DMS 273 (cell line): ENCODE results near the gene HES1.
"Not testable (repeated sequence)": the region's sequence is repeated elsewhere in the genome, so short reads cannot be mapped to it uniquely, and the experiment has no call there.

ENCODE experiments used
- DNase-seq: peaks from one replicate; lab custom pipeline; 2025; ENCODE audit not compliant: unreplicated experiment; lab: John Stamatoyannopoulos, UW

HES1 gene, protein sequence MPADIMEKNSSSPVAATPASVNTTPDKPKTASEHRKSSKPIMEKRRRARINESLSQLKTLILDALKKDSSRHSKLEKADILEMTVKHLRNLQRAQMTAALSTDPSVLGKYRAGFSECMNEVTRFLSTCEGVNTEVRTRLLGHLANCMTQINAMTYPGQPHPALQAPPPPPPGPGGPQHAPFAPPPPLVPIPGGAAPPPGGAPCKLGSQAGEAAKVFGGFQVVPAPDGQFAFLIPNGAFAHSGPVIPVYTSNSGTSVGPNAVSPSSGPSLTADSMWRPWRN

DNA sequence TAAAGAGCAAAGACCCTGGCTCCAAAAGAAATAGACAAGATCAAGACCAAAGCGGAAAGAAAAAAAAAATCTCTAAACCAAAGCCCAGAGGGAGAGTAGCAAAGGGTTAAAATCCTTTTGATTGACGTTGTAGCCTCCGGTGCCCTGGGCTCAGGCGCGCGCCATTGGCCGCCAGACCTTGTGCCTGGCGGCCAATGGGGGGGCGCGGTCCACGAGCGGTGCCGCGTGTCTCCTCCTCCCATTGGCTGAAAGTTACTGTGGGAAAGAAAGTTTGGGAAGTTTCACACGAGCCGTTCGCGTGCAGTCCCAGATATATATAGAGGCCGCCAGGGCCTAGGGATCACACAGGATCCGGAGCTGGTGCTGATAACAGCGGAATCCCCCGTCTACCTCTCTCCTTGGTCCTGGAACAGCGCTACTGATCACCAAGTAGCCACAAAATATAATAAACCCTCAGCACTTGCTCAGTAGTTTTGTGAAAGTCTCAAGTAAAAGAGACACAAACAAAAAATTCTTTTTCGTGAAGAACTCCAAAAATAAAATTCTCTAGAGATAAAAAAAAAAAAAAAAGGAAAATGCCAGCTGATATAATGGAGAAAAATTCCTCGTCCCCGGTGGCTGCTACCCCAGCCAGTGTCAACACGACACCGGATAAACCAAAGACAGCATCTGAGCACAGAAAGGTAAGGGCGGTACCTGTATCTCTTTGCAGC, at the start of gene HES1:
HES1 (plus strand) TSS at position 343 of the 713 bp plus-strand sequence; CDS start at position 576, 233 bp downstream.
- peak; percentile 99 for DNase-seq

DNA sequence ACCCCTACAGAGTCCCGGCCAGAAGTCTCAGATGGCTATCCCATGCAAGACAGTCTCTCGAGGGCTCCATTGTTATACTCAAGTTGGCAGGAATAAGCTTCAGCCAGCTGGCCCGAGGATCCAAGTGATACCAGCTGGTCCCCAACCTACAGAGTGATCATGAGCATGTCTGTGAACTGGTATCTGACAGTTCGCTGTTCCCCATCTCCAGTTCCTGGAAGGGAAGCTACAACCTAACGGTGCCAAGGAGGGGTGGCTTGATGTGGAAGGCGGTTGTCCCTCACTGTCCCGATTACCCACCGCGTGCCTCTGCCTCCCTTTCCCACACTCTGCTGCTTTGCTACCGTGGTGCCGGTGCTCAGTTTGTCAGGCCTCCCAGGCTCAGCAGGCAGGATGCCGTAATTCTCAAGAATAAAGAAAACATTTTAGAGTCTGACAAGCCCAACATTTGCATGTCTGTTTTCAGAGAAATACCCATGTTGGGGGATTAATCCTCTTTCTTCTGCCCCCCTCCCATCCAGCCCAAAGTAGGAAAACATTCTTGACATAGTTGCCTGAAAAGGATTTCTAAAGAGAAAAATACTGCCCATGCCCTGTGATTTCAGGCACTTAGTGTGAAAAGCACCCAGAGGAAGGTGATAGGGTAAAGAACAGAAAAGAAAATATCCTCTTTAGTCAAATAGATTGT, 49.4 kb upstream of the HES1 start:
- peak; percentile 64 for DNase-seq

DNA sequence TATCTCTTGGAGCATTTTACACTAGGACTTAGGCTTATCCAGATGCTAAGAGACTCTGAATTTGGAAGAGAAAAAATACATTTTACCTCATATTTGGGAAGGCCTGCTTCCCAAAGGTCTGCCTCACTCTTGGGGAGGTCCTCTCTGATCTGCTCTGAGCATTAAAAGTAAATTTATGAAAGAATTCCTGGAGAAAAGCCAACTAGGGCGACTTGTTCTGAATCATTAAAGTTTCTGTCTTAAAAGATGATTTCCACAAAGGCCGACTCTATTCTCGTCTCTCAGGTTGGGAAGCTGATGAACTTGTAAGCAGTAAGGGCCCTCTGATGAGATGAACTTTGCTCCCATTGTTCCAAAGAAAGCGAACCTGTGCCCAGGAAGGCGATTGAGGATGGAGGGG, 48.7 kb upstream of the HES1 start:
- DNase-seq = no peak

DNA sequence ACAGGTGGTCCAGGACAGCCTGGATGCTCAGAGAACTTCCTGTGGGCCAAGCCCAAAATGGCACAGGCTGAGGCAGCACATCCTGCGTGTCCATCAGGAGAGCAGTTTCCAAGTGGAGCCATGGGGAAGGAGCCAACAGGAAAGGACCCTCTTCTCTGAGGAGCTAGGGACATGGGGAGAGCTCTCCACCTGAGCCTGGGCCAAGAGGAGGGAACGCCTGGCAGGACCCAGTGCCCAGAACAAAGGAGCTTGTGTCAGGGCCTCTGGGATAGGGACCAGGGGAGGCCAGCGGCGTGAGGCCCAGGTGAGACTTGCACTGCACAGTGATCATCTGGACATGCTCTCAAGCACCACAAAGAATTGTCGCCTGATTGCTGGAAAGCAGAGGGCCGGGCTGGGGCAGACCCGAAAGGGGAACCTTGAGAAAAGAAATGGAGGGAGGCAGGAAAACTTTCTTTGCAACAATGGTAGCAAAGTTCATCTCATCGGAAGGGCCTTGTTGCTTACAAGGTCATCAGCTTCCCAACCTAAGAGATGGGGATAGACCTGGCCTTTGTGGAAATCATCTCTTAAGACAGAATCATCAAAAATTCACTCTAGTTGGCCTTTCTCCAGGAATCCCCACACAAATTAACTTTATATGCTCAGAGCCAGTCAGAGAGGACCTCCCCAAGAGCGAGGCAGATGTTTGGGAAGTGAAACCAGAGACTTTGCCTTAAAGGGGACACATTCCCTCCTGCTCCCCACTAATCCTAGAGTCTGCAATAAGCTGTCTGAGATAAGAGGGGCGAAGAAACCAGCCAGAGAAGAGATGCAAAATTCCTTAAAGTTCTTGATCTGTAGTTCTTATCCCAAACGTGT, 47.7 kb upstream of the HES1 start:
- DNase-seq = peak; percentile 63

DNA sequence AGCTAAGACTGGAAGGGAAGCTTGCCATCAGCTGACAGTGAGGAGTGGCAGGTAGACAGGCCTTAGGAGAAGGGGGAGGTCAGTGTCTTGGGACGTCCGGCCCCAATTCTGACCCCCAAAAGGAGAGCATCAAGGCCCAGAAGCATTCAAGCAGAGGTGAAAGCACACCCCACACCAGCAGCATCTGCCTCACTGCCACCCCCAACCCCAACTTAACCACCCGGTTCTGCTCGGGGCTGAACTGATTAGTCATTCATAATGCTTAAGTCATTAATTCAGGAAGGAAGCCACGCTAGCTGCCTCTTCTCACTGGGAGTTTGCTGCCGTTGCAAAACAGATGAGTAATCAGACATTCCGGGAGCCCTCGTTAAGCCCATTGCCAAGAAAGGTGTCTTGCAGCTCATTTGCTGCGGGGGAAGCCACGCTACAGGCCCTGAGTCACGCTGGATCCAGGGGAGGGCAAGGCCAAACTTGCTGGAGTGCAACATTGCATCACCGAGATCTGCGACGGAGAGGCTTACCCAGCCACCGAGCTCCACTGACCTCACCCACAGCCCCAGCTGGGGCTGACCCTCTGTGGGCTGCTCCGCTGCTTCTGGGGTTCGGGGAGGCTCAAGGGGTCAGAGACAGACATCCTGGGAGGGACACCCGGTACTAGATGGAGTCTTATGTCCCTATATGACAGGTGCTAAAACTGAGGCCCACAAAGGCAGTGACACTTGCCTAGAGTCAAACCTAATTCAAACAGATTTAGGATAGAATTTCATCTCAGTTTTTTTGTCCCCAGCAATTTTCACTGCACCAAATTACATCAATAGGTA, 46.4 kb upstream of the HES1 start:
- DNase-seq = peak; percentile 91

DNA sequence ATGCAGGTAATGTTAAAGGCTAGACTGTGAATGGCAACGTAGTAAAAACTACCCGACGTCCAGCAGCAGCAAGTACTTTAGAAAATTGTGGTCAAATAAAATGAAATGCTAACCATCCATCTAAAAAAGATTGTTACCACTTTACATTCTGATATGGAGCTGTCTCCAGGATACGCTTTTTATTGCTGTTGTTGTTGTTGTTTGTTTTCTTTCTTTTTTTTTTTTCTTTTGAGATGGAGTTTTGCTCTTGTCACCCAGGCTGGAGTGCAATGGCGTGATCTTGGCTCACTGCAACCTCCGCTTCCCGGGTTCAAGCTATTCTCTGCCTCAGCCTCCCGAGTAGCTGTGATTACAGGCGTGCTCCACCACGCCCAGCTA, 45.8 kb upstream of the HES1 start:
- not testable (repeated sequence) for DNase-seq

DNA sequence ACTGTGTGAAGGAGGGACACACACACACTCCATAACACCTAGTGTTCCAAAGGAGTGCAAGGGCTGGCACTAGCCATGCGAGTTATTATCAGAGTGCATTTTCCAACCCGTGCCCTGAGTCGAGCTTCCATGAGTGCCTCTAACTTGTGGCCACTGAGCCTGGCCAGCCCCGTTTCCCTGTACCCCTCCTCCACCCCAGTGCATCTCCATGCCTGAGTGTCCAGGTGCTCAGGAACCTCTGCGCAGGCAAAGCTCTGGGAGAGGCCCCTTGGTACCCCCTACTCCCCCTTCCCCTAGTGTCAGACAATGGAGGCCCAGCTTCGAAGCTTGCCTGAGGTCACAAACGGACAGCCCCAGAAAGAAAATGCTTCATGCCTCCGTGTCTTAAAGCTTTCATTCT, 45.2 kb upstream of the HES1 start:
- no peak for DNase-seq

DNA sequence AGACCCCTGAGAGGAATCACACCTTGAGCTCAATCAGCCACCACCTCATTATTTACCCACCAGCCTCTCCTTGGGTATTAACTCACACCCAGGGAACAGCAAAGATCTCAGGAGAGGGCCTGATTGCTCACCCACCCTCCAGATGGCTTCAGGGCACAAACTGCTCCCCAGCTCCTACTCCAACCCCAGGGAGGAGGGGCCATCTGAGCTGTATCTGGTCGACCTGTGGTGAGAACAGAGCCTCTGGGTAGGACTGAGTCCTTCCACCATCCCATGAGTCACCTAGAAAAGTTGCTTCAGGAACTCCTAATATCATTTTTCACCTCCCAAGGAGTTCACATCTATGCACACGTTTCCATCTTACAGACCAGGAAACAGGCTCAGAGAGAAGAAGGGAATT, 44.8 kb upstream of the HES1 start:
- DNase-seq = peak; percentile 51

DNA sequence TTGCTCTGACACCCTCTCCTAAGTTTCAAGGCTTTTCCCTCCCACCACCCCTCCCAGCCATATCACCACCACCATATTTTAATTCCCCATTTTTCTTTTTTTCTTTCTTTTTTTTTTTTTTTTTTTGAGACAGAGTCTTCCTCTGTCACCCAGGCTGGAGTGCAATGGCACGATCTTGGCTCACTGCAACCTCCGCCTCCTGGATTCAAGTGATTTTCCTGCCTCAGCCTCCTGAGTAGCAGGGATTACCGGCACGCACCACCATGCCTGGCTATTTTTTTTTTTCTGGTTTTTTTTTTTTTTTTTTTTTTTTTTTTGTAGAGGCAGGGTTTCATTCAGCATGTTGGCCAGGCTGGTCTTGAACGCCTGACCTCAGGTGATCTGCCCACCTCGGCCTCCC, 44.1 kb upstream of the HES1 start:
- DNase-seq = not testable (repeated sequence)

DNA sequence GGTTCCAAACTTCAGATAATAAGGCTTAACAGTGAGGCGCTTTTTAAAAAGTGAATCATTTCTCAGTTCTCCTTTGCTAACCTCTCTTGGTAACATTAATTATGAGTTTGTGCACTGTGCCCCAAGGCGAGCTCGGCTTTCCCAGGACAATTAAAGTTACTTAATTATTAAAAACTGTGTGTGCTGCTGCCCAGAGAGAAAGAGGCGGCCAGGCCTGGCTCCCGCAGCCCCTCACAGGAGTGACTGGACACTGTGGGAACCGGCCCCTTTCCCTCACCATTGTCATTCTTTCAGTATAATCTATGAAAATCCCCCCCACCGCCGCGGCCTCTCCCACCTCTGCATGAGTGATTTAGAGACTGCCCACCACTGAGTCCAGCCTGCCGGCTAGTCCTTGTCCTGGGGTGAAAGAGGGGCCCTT, 43.1 kb upstream of the HES1 start:
- DNase-seq = no peak

DNA sequence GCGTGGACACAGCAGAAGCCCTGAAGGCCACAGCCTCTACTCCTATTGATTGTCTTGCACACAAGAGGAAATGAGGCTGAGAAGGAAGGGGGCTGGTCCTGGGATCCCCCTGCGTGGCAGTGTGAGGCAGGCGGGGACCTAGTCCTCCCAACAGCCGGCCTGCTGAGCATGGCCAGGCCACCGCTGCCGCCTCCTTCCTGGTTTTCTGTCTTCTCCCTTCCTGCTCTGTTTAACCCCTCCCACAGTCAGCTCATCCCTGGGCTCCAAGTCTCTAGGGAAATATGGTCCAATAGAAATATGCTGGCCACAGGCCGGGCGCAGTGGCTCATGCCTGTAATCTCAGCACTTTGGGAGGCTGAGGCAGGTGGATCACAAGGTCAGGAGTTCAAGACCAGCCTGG, 42.1 kb upstream of the HES1 start:
- DNase-seq = no peak

DNA sequence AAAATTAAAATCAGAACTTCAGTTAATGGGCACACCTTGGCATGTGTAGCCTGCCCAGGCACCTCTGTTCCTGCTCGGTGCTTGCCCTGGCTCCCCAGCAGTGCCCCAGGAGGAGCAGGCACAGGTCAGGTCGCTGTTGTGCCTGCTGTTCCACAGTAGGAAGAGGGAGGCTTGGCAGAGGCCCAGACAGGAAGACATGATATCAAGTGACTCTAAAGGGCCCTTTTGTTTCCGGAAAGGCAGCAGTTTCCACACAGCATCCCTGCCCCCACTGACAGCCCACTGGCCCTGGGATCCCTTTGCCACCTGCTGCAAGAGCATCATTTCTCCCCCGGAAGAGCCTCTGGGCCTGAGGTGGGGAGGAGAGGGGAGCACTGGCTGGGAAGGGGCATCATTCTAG, 40.5 kb upstream of the HES1 start:
- peak; percentile 84 for DNase-seq

DNA sequence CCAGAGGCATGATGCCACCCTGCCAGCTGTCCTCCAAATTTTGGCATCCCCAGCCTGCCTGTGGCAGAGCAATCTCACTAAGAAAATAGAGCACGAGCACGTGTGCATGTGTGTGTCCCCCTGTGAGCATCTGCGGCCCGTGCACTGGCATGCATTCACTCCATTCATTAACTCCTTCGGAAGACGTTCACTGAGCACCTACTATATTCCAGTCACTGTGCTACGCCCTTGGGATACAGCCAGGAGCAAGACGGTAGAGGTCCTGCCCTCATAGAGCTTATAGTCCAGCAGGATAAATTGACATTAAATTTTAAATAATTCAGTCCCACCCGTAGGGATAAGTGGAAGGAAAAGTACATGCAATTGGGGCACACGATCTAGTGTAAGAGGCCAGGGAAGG, 40.0 kb upstream of the HES1 start:
- no peak for DNase-seq

DNA sequence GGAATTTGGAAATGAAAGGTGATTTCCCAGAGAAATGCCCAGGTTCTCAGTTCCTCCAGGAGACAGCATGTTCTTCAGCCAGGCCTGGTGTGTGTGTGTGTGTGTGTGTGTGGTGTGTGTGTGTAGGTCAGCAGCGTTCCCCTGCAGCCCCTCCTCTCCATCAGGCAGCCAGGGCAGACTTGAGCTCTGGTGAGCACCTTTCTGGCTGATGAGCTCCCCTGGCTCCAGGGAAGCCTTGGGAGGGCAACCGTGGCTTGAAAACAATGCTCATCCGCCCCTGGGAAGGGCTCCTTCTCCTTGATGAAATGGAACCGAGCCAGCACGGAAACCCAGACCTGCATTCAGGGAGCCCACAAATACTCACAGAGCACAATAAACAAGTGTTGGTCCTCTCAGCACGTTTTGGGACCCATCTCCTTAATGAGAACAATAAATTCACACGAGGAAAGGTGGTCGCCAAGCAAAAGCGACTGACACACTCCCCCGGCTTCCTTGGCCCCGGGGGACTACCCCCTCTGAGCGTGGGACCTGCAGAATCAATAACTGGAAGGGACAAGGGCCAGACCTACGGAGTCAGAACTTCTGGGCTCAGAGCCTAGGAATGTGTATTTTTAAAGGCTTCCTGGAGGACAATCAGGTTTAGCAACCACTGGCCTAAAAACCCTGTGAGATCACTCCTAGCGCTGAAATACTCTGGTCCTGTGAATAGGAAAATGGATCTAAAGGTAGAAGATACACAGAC, 38.6 kb upstream of the HES1 start:
- no peak for DNase-seq

DNA sequence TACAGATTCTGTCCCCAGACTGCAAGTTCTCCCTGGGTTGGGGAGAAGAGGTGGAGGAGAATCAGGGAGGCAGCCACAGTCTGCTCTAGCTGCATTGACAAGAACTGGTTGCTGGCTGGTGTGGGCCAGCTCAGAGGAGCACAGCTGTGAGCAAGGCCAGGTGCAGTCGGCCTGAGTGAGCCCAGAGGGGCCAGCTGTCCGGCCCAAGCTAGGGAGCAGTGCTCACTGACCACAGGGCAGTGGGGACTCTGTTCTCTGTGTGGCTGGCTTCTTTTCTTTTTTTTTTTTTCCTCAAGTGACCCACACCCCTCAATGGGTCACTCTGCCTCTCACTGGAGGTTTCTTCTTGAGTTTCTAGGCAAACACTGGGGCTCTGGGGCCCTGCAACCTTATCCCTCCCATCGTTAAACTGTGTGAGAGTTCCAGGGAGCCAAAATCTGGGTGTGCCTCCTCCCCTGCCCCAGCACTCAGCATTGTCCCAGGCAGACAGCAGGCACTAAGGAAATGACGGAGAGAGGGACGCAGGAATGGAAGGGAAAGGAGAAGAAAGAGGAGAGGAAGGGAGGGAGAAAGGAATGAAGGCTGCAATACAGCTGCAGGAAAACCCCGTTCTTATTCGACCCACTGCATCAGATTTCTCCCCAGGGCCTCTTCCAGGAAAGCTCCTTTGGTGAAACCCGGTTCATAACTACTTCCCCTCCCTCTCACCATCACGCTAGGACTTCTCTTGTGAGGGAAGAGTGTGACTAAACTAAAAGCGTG, 37.7 kb upstream of the HES1 start:
- DNase-seq = no peak

DNA sequence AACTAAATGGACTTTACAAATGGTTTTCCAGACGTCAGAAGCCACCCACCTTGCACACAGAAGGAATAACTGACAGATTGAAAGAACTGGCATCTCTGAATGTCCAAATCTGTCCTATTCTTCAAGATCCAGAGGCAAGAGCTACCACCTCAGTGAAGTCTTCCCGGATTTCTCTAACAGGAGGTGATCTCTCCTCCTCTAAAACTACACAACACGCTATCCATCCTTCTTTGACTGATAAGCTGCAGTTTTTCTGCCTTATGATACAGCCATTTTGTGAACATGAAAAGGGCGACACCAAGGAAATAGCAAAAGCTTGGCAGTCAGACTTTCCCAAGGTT, 37.1 kb upstream of the HES1 start:
- no peak for DNase-seq

DNA sequence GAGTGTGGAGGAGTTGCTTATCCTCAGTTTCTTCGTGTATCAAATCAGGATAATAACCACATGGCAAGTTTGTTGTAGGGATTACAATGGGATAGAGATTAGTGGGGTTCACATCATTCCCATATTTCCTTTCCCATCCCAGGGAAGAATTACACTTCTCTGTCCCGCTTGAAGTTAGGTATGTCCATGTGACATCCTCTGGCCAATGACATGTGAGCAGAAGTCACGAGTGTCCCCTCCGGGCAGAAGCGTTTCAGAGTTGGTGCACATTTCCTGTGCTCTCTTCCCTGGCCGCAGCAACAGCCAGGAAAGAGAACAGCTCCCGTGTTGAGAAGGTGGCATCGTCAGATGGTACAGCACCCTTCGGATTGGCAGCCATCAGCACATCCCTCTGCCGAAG, 36.7 kb upstream of the HES1 start:
- no peak for DNase-seq

DNA sequence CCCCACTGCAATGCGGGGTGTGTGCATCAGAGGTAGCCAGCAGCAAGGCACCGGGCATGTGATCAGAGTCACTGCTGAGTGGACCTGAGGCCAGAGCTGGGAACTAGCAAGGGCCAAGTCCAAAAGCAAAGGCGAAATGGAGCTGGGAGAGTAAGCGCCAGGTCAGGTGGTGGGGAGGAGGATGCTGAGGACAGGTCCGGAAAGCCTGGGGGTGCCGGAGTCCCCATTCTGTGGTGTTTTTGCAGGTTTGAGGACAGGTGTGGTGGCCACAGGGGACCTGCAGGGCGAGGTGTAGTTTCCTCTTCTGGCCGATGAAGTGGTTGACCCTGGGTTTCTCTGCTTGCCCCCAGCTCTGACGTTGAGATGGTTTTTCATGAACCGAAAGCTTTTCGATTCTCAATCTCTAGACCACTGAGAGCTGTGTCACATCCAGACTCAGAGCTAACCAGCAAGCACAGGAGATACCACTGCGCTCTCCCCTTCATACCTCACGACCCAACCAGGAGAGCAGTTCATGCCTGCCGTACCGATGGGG, 35.0 kb upstream of the HES1 start:
- no peak for DNase-seq
